Hepatocyte (in vitro differentiated cells): ENCODE results near the gene FNDC3B. TPM values are rescaled to one million over a fixed set of nuclear protein-coding genes. Genes with fewer than 3 reads are reported as not detected.

Experiments used
- DNase-seq: peaks from one replicate; pipeline ENCODE4 v3.0.0-alpha.2; 2016; ENCODE audit warnings: low spot score
- H2AFZ ChIP-seq: fragments of 200-600 bp; sonication (generic); 2 replicates; pipeline ENCODE4 v1.6.0; 2016; ENCODE audit warnings: antibody characterized with exemption, mild to moderate bottlenecking
- H3K27ac ChIP-seq: fragments of 200-600 bp; sonication (generic); 2 replicates; pipeline ENCODE4 v1.5.1; 2016; ENCODE audit warnings: mild to moderate bottlenecking
- H3K27me3 ChIP-seq: fragments of 200-600 bp; sonication (generic); 2 replicates; pipeline ENCODE4 v1.6.1; 2016
- H3K36me3 ChIP-seq: fragments of 200-600 bp; sonication (generic); replicated peaks from 2 replicates; pipeline ENCODE4 v1.5.1; 2016; ENCODE audit warnings: low read depth; ENCODE audit not compliant: insufficient read depth
- H3K4me1 ChIP-seq: fragments of 200-600 bp; sonication (generic); 2 replicates; pipeline ENCODE4 v1.5.1; 2016; ENCODE audit warnings: mild to moderate bottlenecking, moderate library complexity; ENCODE audit not compliant: insufficient read depth
- H3K4me2 ChIP-seq: fragments of 200-600 bp; sonication (generic); 2 replicates; pipeline ENCODE4 v1.6.0; 2016
- H3K4me3 ChIP-seq: fragments of 200-600 bp; sonication (generic); 2 replicates; pipeline ENCODE4 v1.5.1; 2016; ENCODE audit warnings: mild to moderate bottlenecking
- H3K79me2 ChIP-seq: fragments of 200-600 bp; sonication (generic); 2 replicates; pipeline ENCODE4 v1.6.0; 2017; ENCODE audit warnings: mild to moderate bottlenecking
- H3K9me2 ChIP-seq: fragments of 200-600 bp; sonication (generic); replicated peaks from 2 replicates; pipeline ENCODE4 v1.6.0; 2017; ENCODE audit warnings: mild to moderate bottlenecking; ENCODE audit not compliant: insufficient read depth
- H3K9me3 ChIP-seq: fragments of 200-600 bp; sonication (generic); 2 replicates; pipeline ENCODE4 v1.5.1; 2016; ENCODE audit warnings: low read depth, mild to moderate bottlenecking
- H4K20me1 ChIP-seq: fragments of 200-600 bp; sonication (generic); 2 replicates; pipeline ENCODE4 v1.6.0; 2016; ENCODE audit warnings: mild to moderate bottlenecking; ENCODE audit not compliant: insufficient read depth, poor library complexity, severe bottlenecking
- EZH2 ChIP-seq: fragments of 200-600 bp; sonication (generic); IDR thresholded peaks from 2 replicates; pipeline ENCODE4 v1.6.1; 2016; ENCODE audit warnings: antibody characterized with exemption, mild to moderate bottlenecking, borderline replicate concordance
- EZH2phosphoT487 ChIP-seq: fragments of 200-600 bp; sonication (generic); IDR thresholded peaks from one replicate; pipeline ENCODE4 v1.6.1; 2018; ENCODE audit warnings: antibody characterized with exemption, mild to moderate bottlenecking, low read depth, moderate library complexity; ENCODE audit not compliant: unreplicated experiment, severe bottlenecking
- WGBS: methylation state at CpG from one replicate; pipeline ENCODE4 v1.1.6; 2016; ENCODE audit warnings: low lambda C conversion rate; ENCODE audit errors: missing lambda C conversion rate; 5-methylcytosine and 5-hydroxymethylcytosine counted together
- polyA plus RNA-seq: library from polyadenylated mRNA; unstranded; fragments of >200 nt; fragmentation: Nextera tagmentation; extraction: Ambion mirVana; gene quantifications from 2 replicates; pipeline ENCODE4 v1.2.1, GENCODE V29; 2016
- total RNA-seq: library from RNA; depleted of rRNA; stranded (reverse); fragments of >200 nt; gene quantifications from 2 replicates; pipeline ENCODE4 v1.2.3, GENCODE V29; 2014
- TF ChIP-seq, protein P1 (sequence below): fragments of 200-600 bp; sonication (generic); IDR thresholded peaks from 2 replicates; pipeline ENCODE4 v1.5.1; 2016; ENCODE audit warnings: antibody characterized with exemption, mild to moderate bottlenecking; ENCODE audit not compliant: poor library complexity

The FNDC3B gene
- total and polyA plus RNA-seq, 2 experiments from 2014 or later = 61.2 to 113 TPM

DNA sequence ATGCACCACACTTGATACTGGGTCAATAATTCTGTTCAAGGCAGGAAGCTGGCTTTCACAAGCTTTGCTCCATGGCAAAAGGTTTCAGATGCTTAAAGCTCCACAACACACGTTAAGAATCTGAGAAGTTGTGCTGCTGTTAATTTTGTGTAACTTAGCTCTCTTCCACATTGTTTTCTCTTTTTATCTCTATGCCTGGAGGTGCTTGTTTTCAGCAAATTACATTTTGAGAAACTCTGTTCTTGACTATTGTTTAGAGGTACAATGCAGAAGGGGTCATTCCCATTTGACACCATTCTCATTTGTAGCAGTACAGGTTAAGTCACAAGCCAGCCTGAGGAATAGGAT lies 156.0 kb downstream of the FNDC3B start:
- Histone ChIP-seq H3K9me3 (no peaks in the 10 kb centered on the region), H3K27me3 (no peaks in the 10 kb centered on the region), H3K27ac (peak overlapping the region; percentile 3), H4K20me1 (peaks cover 18% of the 10 kb centered on the region), H3K79me2 (peaks cover 86% of the 10 kb centered on the region), H3K4me1 (peaks cover 10% of the 10 kb centered on the region), H3K9me2 (no peaks in the 10 kb centered on the region), H2AFZ (no peak overlapping the region), H3K4me2 (no peak overlapping the region), H3K4me3 (no peak overlapping the region), H3K36me3 (no peaks in the 10 kb centered on the region)
- TF ChIP-seq, protein P1, sequence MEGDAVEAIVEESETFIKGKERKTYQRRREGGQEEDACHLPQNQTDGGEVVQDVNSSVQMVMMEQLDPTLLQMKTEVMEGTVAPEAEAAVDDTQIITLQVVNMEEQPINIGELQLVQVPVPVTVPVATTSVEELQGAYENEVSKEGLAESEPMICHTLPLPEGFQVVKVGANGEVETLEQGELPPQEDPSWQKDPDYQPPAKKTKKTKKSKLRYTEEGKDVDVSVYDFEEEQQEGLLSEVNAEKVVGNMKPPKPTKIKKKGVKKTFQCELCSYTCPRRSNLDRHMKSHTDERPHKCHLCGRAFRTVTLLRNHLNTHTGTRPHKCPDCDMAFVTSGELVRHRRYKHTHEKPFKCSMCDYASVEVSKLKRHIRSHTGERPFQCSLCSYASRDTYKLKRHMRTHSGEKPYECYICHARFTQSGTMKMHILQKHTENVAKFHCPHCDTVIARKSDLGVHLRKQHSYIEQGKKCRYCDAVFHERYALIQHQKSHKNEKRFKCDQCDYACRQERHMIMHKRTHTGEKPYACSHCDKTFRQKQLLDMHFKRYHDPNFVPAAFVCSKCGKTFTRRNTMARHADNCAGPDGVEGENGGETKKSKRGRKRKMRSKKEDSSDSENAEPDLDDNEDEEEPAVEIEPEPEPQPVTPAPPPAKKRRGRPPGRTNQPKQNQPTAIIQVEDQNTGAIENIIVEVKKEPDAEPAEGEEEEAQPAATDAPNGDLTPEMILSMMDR = no peak
- TF ChIP-seq EZH2phosphoT487 (no peak), EZH2 (no peak)
- DNase-seq = no peak
- WGBS = 44% methylated on average over 1 of the region's 1 CpG

DNA sequence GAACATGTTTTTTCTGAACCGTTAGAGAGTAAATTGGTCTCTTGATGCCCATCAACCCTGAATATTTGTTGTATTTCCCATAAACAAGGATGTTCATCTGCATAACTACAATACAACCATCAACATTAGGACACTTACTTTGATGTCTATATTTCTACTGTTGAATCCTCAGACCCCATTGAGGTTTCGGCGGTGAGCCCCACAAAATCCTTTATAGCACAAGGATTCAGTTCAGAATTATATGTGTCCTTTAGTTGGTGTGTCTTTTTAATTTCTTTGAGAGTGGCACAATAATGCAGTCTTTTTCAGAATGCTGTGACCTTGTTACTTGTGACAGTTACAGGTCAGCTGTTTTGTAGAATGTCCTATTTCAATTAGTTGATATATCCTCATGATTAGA lies 158.0 kb downstream of the FNDC3B start:
- H3K27me3 ChIP-seq = no peaks in the 10 kb centered on the region
- peaks cover 27% of the 10 kb centered on the region for H3K4me1 ChIP-seq
- peaks cover 15% of the 10 kb centered on the region for H4K20me1 ChIP-seq
- H3K27ac ChIP-seq = no peak overlapping the region
- WGBS = 97% methylated on average over 3 of the region's 3 CpGs
- H3K4me3 ChIP-seq = no peak overlapping the region
- H3K79me2 ChIP-seq = peaks cover 81% of the 10 kb centered on the region
- TF ChIP-seq EZH2phosphoT487 (no peak), EZH2 (no peak)
- TF ChIP-seq, protein P1 = no peak
- no peak overlapping the region for H3K4me2 ChIP-seq
- no peaks in the 10 kb centered on the region for H3K36me3 ChIP-seq
- no peaks in the 10 kb centered on the region for H3K9me2 ChIP-seq
- no peak overlapping the region for H2AFZ ChIP-seq
- no peak for DNase-seq
- H3K9me3 ChIP-seq = no peaks in the 10 kb centered on the region

DNA sequence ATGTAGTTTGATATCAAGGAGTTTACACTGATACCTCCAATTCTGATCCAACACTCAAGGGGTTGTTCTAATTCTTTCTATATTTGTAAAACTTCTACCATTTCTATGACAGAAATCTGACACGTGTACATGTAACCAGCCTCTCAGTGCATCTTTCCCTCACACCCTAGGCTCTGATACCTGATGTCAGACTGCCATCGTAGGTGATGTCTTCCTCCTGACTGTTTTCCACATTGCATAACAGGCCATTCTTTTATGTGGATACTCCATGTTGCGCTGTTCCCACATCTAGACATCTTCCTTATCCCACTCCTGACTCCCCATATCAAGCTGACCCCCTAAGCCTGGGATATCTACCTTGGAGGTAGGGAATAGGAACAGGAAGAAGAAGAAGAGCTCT lies 159.1 kb downstream of the FNDC3B start:
- H3K4me1 ChIP-seq = peaks cover 38% of the 10 kb centered on the region
- no peaks in the 10 kb centered on the region for H3K9me2 ChIP-seq
- H3K4me3 ChIP-seq = no peak overlapping the region
- no peaks in the 10 kb centered on the region for H3K27me3 ChIP-seq
- WGBS = 95% methylated on average over 3 of the region's 3 CpGs
- H3K4me2 ChIP-seq = no peak overlapping the region
- no peaks in the 10 kb centered on the region for H3K36me3 ChIP-seq
- H4K20me1 ChIP-seq = peaks cover 15% of the 10 kb centered on the region
- no peak overlapping the region for H2AFZ ChIP-seq
- no peak for DNase-seq
- TF ChIP-seq EZH2phosphoT487 (no peak), EZH2 (no peak)
- TF ChIP-seq, protein P1 = no peak
- H3K27ac ChIP-seq = no peak overlapping the region
- H3K79me2 ChIP-seq = peaks cover 85% of the 10 kb centered on the region
- H3K9me3 ChIP-seq = no peaks in the 10 kb centered on the region

DNA sequence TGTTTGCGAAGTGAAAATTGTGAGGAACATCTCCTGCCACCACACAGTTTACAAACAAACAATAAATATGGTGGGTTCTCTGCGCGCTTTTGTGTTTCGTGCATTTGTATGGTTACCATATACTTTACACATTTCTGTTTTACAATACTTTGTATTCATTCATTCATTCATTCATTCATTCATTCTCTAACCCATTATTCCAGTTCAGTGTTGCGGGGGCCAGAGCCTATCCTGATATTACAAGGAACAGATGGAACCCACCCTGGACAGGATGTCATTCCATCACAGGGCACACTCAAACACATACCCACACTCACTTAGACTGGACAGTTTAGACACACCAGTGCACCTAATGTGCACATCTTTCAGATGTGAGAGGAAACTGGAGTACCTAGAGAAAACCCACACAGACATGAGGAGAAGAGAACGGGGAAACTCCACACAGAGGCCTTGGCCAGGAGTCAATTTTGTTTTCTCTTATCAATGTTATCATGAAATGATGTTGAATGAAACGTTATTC lies 160.5 kb downstream of the FNDC3B start:
- TF ChIP-seq EZH2phosphoT487 = no peak
- no peak for TF ChIP-seq EZH2
- TF ChIP-seq, protein P1 = no peak
- H3K36me3 ChIP-seq = no peaks in the 10 kb centered on the region
- peaks cover 15% of the 10 kb centered on the region for H4K20me1 ChIP-seq
- H3K27me3 ChIP-seq = no peaks in the 10 kb centered on the region
- H3K9me3 ChIP-seq = no peaks in the 10 kb centered on the region
- 90% methylated on average over 7 of the region's 7 CpGs for WGBS
- no peak overlapping the region for H3K4me2 ChIP-seq
- H3K4me1 ChIP-seq = peaks cover 47% of the 10 kb centered on the region
- H2AFZ ChIP-seq = no peak overlapping the region
- peaks cover 83% of the 10 kb centered on the region for H3K79me2 ChIP-seq
- no peaks in the 10 kb centered on the region for H3K9me2 ChIP-seq
- DNase-seq = no peak
- H3K27ac ChIP-seq = peak overlapping the region; percentile 85
- no peak overlapping the region for H3K4me3 ChIP-seq
